ENCODE measurements around the gene PPP2R3B. TPM values are rescaled to one million over a fixed set of nuclear protein-coding genes. Genes with fewer than 3 reads are reported as not detected.

PPP2R3B gene
- total and polyA plus RNA-seq, 2 of the 4 experiments (the other 2 are of a cell fraction) = 13.2 to 13.3 TPM

GRCh38 chrX:349196-349595 is 37.5 kb downstream of the PPP2R3B start:
- POLR2A ChIA-PET (ENCODE audit: unreplicated experiment) = no interaction called here

More at GRCh38 chrX:349196-349595, 37.5 kb downstream of the PPP2R3B start:
- Histone ChIP-seq H3K4me1 (ENCODE audit: control insufficient read depth, insufficient read depth, low read length) (no peaks in the 10 kb centered on the region; the same call in 1 of the 2 replicates), H3K23ac (ENCODE audit: low read depth, low read length) (no peak overlapping the region), H3K4me3 (ENCODE audit: insufficient read depth, low read depth, low read length) (no peak overlapping the region), H2AK9ac (replicated peaks; ENCODE audit: low read depth, low read length, poor library complexity) (no peak overlapping the region), H3K9me1 (ENCODE audit: insufficient read depth, low read length) (no peaks in the 10 kb centered on the region), H3K36me3 (ENCODE audit: control insufficient read depth, insufficient read depth, low read length) (peaks cover 16% of the 10 kb centered on the region), H3K14ac (replicated peaks; ENCODE audit: low read depth, low read length) (no peak overlapping the region), H2BK5ac (ENCODE audit: low read depth, low read length, poor library complexity, severe bottlenecking) (no peak overlapping the region), H3K9me3 (ENCODE audit: control insufficient read depth, insufficient read depth, low read length) (peaks cover 3% of the 10 kb centered on the region; the same call in 1 of the 2 replicates), H2BK15ac (ENCODE audit: low read depth, low read length) (no peak overlapping the region), H4K91ac (ENCODE audit: insufficient read depth, low read depth, low read length) (no peak overlapping the region), H3K56ac (ENCODE audit: extremely low read depth, insufficient read depth, low read length) (no peak overlapping the region), H3K4ac (ENCODE audit: low read depth, low read length) (no peak overlapping the region), H3K4me2 (ENCODE audit: low read depth, low read length) (no peak overlapping the region), H3K27me3 (ENCODE audit: control insufficient read depth, insufficient read depth, low read length) (no peaks in the 10 kb centered on the region), H3K27ac (ENCODE audit: insufficient read depth, low read length) (no peak overlapping the region), H2AFZ (replicated peaks; ENCODE audit: low read length, poor library complexity) (peak overlapping the region; percentile 28), H3K18ac (ENCODE audit: low read depth, low read length) (no peak overlapping the region), H2BK120ac (ENCODE audit: low read depth, low read length) (no peak overlapping the region), H3K79me1 (ENCODE audit: low read depth in 1 of 2, low read length in 2 of 2) (no peaks in the 10 kb centered on the region; a peak in 1 of 4 replicates), H4K8ac (ENCODE audit: low read depth in 2 of 2, low read length in 2 of 2) (no peak overlapping the region), H3K9ac (ENCODE audit: low read depth, low read length) (no peak overlapping the region), H2BK20ac (ENCODE audit: low read depth, low read length) (no peak overlapping the region), H4K5ac (ENCODE audit: low read depth, low read length) (no peak overlapping the region), H4K20me1 (ENCODE audit: insufficient read depth, low read length) (no peaks in the 10 kb centered on the region), H2AK5ac (ENCODE audit: low read depth, low read length) (no peak overlapping the region)
- WGBS, 2 experiments (ENCODE audit: extremely low coverage in 2 of 2, insufficient read length in 1 of 2) = 70% methylated on average over 7 of the region's 18 CpGs; no CpG with 5 or more reads in 1 of the 2 experiments
- in situ Hi-C loops (cut with MboI; ENCODE audit: low sequenced_read_pairs) (no loop called here), dilution Hi-C loops (cut with HindIII; ENCODE audit: low sequenced_read_pairs, unreplicated experiment) (no loop called here), intact Hi-C loops (cut with micrococcal nuclease) (no loop called here)
- ATAC-seq (ENCODE audit: low read depth) = no peak
- no TSS peak for BruUV-seq (replicated peaks)
- TF ChIP-seq SMC3 (IDR thresholded peaks at IDR 0.05; ENCODE audit: low read depth, low read length) = no peak
- no peak for TF ChIP-seq MAZ (IDR thresholded peaks at IDR 0.05; ENCODE audit: borderline replicate concordance, low read depth, low read length)
- no peak for TF ChIP-seq MAFK (IDR thresholded peaks at IDR 0.05; ENCODE audit: low read depth, low read length)
- no peak for TF ChIP-seq USF2 (IDR thresholded peaks at IDR 0.05; ENCODE audit: low read depth, low read length)
- TF ChIP-seq CHD1 (IDR thresholded peaks at IDR 0.05; ENCODE audit: low read depth, low read length) = no peak
- no peak for TF ChIP-seq RAD21 (IDR thresholded peaks at IDR 0.05; ENCODE audit: low read length)
- TF ChIP-seq, protein P1, sequence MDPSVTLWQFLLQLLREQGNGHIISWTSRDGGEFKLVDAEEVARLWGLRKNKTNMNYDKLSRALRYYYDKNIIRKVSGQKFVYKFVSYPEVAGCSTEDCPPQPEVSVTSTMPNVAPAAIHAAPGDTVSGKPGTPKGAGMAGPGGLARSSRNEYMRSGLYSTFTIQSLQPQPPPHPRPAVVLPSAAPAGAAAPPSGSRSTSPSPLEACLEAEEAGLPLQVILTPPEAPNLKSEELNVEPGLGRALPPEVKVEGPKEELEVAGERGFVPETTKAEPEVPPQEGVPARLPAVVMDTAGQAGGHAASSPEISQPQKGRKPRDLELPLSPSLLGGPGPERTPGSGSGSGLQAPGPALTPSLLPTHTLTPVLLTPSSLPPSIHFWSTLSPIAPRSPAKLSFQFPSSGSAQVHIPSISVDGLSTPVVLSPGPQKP (IDR thresholded peaks at IDR 0.05; ENCODE audit: borderline replicate concordance, low read depth, low read length) = no peak
- no peak for DNase-seq
- CTCF ChIA-PET = no interaction called here
